ENCODE measurements around the gene KCNJ4.
"Not testable (repeated sequence)": the region's sequence is repeated elsewhere in the genome, so short reads cannot be mapped to it uniquely, and the experiment has no call there.

KCNJ4 gene

DNA sequence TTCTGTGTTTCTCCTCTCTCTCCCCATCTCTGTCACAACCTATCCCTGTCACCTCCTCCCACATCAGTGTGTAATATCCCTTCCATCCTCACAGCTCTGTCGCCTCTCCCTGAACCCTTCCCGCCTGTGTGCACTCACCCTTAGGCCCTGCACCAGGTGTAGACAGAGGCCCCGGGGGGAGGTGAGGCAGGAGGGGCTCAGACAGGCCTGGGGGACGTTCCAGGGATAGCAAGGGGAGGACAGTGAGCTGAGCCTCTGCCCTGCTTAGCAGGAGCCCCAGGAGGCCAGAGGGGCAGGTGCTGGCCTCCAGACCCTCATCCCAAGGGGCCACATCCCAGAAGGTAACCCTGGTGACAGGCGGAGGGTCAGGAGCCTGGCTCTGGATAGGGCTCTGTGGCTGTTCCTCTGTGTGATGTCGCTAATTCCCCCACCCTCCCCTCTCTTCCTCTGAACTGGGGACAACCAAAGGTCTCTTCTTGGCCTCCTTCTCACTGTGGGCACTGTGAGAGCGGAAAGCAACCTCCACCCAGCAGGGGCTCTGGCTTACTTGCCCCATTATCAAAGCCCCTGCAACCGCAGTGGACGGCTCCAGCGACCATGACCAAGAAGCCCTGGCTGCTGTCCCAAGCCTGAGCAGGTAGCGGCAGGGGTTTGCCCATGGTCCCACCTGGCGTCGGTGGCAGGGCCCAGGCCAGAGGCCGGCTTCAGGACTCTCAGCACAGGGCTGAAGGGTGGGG is 35.7 kb downstream of the KCNJ4 start:
- H3K27ac Mint-ChIP-seq (ENCODE audit: low read depth), result no peak overlapping the region
- no peaks in the 10 kb centered on the region for H3K36me3 Mint-ChIP-seq (ENCODE audit: insufficient read depth)
- H3K4me1 Mint-ChIP-seq, result no peaks in the 10 kb centered on the region
- no peaks in the 10 kb centered on the region for H3K9me3 Mint-ChIP-seq
- no peak for DNase-seq (ENCODE audit: low spot score in 2 of 2)
- H3K27me3 Mint-ChIP-seq, result no peaks in the 10 kb centered on the region
- no peak overlapping the region for H3K4me3 Mint-ChIP-seq
- no peak for ATAC-seq (replicated peaks; ENCODE audit: extremely low read depth, poor library complexity, severe bottlenecking)

DNA sequence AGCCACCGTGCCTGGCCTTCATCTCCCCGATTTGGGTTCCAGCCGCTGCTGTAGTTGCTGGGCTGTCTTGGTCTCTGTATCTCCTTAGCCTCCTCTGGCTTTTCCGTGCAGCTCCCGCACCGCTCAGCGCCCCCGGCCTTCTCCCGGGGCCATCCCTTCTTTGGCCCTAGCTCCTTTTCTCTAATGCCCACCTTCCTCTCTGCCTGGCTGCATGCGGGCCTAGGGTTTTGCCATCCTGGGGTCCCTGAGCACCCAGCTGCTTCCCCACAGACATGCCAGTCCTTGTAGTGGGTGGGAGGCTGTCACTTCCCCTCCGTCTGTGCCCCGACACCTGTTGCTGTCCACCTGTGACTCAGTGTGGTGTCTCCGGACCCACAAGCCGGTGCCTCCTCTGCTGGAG is 36.4 kb downstream of the KCNJ4 start:
- no peak overlapping the region for H3K27ac Mint-ChIP-seq (ENCODE audit: low read depth)
- no peaks in the 10 kb centered on the region for H3K4me1 Mint-ChIP-seq
- H3K4me3 Mint-ChIP-seq, result no peak overlapping the region
- DNase-seq (ENCODE audit: low spot score in 2 of 2) (no peak), ATAC-seq (replicated peaks; ENCODE audit: extremely low read depth, poor library complexity, severe bottlenecking) (no peak)
- no peaks in the 10 kb centered on the region for H3K9me3 Mint-ChIP-seq
- no peaks in the 10 kb centered on the region for H3K27me3 Mint-ChIP-seq
- no peaks in the 10 kb centered on the region for H3K36me3 Mint-ChIP-seq (ENCODE audit: insufficient read depth)

DNA sequence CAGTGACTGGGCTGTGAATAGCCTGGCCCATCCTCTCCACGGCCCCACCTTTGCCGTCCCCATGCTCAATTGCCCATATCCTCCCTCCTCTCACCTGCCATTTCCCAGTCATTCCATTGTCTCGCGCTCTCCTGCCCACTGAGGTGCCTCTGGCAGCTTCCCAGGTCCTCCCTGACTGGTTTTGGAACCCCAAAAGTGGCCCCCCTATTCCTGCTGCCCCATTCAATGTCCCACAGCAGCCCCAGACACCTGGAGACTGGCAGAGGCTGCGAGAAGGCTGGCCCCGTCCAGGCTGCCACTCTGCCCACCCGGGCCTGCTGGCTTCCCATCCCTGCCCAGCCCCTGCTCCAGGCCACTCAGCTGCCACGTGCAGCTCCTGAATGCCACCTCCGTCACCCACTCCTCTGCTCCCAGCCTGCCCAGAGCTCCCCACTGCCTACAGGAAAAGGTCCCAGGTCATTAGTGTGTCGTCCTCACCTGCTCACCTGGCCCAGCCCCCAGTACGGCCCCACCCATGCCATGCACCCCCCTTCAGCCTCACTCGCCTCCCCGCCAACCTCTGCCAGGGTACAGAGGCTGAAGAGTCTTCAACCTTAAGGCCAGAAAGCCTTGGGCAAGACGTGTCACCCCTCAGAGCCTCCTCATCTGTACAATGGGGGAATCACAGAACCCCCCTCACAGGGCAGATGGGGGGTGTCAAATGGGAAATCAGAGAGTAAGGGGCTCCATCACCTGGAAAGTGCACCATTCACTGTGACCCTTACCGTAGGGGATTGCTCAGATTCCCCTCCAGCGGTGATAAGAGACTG is 37.5 kb downstream of the KCNJ4 start:
- no peaks in the 10 kb centered on the region for H3K36me3 Mint-ChIP-seq (ENCODE audit: insufficient read depth)
- no peaks in the 10 kb centered on the region for H3K4me1 Mint-ChIP-seq
- DNase-seq (ENCODE audit: low spot score in 2 of 2) (no peak), ATAC-seq (replicated peaks; ENCODE audit: extremely low read depth, poor library complexity, severe bottlenecking) (no peak)
- no peak overlapping the region for H3K27ac Mint-ChIP-seq (ENCODE audit: low read depth)
- no peak overlapping the region for H3K4me3 Mint-ChIP-seq
- no peaks in the 10 kb centered on the region for H3K9me3 Mint-ChIP-seq
- H3K27me3 Mint-ChIP-seq, result no peaks in the 10 kb centered on the region

DNA sequence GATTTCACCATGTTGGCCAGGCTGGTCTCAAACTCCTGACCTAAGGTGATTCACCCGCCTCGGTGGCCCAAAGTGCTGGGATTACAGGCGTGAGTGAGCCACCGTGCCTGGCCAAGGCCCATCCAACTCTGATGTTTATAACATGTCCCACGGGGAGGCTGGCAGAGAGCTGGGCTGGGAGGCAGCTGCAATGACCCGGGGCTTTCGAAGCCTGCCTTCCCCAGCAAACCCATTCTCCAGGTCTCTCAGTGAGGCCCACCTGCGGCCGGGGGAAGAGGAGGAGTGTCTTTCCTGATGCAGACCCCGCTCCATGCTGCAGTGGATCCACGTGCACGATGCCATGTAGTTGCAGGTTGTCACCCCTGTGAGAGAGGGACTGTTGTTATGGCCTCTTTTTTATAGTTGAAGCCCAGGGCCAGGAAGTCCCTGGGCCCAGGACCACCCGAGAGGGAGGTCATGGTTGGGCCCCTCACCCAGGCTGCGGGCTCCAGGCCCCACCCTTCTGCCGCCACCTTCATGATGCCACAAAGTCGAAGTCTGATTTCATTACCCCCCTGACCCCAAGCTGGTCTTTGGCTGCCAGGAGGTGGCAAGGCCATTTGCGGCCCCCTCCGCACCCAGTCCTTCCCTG is 38.3 kb downstream of the KCNJ4 start:
- Mint-ChIP-seq H3K4me3 (no peak overlapping the region), H3K27ac (ENCODE audit: low read depth) (no peak overlapping the region), H3K4me1 (no peaks in the 10 kb centered on the region), H3K36me3 (ENCODE audit: insufficient read depth) (peaks cover 2% of the 10 kb centered on the region), H3K27me3 (no peaks in the 10 kb centered on the region), H3K9me3 (no peaks in the 10 kb centered on the region)
- DNase-seq (ENCODE audit: low spot score in 2 of 2), result no peak
- ATAC-seq (replicated peaks; ENCODE audit: extremely low read depth, poor library complexity, severe bottlenecking), result no peak

DNA sequence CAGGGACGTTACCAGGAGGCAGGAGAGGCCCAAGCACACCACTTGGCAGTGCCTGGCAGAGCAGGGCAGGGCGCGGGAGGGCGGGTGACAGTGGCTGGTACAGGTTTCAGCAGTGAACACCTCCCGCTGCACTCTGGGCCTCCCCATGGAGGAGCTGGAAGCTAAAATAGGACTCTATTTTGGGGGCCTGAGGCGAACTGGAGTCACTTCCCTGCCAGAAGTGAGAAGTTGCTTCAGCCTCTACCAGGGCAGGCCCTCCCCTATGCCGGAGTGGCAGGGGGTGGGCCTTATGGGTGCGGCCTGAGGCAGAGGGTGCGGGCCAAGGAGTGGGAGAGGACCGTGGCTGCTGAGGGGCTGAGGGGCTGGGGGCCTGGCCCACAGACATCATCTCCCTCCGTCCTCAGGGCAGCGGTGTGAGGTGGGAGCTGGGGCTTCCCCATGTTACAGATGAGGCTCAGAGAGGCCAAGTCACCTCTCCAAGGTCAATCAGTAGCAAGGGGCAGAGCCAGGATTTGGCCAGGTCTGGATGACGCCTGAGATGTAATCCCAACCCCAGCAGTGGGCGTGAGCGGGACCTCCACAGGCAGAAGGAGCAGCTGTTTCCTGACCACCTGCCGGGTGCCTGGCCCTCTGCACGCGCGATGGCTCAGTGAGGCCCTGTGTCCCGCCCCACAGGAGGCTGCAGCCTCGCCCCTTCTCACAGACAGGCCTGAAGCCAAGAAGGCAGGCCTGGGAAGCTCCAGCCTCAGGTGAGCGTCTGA is 39.3 kb downstream of the KCNJ4 start:
- ATAC-seq (replicated peaks; ENCODE audit: extremely low read depth, poor library complexity, severe bottlenecking), result no peak
- no peak overlapping the region for H3K27ac Mint-ChIP-seq (ENCODE audit: low read depth)
- H3K4me3 Mint-ChIP-seq, result no peak overlapping the region
- H3K4me1 Mint-ChIP-seq, result no peaks in the 10 kb centered on the region
- H3K36me3 Mint-ChIP-seq (ENCODE audit: insufficient read depth), result peaks cover 2% of the 10 kb centered on the region
- no peak for DNase-seq (ENCODE audit: low spot score in 2 of 2)
- no peaks in the 10 kb centered on the region for H3K9me3 Mint-ChIP-seq
- no peaks in the 10 kb centered on the region for H3K27me3 Mint-ChIP-seq

DNA sequence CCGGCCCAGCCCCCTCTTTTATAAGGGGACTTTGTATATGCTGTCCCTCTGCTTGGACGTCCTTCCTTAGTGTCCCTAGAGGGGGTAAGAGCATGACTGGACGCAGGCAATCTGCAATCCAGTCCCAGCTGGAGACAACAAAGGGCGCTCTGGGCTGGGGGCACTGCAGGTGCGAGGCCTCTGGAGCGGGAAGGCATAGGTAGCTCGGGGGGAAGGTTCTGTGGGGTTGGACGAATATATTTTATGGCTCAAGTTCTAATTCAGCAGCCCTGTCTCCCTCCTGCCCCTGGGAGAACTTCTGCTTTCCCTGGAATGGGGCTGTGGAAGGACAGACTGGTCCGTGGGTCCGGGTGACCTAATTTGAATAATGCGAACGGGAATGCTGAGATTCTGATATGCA is 40.0 kb downstream of the KCNJ4 start:
- H3K9me3 Mint-ChIP-seq, result no peaks in the 10 kb centered on the region
- H3K36me3 Mint-ChIP-seq (ENCODE audit: insufficient read depth), result peaks cover 2% of the 10 kb centered on the region
- no peaks in the 10 kb centered on the region for H3K4me1 Mint-ChIP-seq
- no peak overlapping the region for H3K27ac Mint-ChIP-seq (ENCODE audit: low read depth)
- H3K4me3 Mint-ChIP-seq, result no peak overlapping the region
- DNase-seq (ENCODE audit: low spot score in 2 of 2) (no peak), ATAC-seq (replicated peaks; ENCODE audit: extremely low read depth, poor library complexity, severe bottlenecking) (no peak)
- no peaks in the 10 kb centered on the region for H3K27me3 Mint-ChIP-seq

DNA sequence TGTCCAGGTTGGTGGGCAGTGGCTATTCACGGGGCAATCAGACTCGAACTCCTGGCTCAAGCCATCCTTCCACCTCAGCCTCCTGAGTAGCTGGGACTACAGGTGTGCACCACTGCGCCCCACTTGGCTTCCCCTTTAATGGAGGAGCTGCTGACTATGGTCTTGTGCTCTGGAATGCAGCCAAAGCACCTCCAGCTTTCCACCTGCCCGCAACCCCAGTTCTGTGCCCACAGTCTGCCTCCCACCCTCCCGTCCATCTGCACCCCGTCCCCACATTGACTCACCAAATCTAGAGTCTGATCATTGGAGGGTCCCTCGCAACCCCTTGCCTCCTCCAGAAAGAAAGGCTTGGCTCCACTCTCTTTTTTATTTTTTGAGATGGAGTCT is 41.0 kb downstream of the KCNJ4 start:
- no peaks in the 10 kb centered on the region for H3K4me1 Mint-ChIP-seq
- ATAC-seq (replicated peaks; ENCODE audit: extremely low read depth, poor library complexity, severe bottlenecking), result no peak
- H3K4me3 Mint-ChIP-seq, result no peak overlapping the region
- no peak overlapping the region for H3K27ac Mint-ChIP-seq (ENCODE audit: low read depth)
- H3K36me3 Mint-ChIP-seq (ENCODE audit: insufficient read depth), result peaks cover 2% of the 10 kb centered on the region
- DNase-seq (ENCODE audit: low spot score in 2 of 2), result no peak
- H3K27me3 Mint-ChIP-seq, result no peaks in the 10 kb centered on the region
- no peaks in the 10 kb centered on the region for H3K9me3 Mint-ChIP-seq

DNA sequence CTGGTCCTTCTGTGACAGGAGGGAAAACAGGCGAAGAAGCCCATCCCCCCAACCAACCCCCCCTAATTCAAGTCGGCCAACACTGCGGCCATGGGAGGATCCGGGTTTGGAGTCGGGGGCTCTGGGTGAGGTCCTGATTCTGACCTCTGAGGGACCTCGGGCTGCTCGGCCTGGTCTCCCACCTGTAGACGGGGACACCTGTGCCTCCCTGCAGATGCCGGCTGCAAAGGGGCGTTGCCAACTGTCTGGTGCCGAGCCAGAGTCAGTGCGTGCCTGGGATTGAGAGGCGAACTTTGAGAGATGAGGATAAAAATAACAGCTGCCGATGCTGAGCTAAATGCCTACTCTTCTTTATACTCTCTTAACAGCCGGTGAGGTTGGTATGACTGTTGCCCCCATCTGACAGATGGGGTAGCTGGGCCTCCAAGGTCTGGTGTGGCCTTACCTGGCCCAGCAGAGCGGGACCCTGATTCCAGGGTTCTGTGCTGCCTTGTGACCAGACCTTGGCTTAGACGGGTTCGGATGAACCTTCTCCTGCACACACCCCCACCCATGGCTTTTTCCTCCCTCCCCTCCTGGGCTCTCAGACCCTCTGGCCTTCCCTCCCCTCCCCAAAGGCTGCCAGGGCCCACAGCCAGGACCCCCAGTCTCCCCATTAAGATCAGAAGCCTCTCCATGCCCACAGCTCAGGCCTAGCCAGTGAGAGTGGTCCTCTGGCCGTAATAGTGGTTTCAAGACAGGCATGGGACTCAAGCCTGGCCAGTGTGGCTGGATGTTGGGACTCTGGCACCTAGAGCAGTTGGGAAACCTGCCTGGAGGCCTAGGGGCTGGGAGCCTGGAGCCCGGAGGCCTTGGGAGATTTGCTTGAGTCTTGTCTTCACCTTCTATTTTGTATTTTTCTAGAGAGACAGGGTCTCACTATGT is 41.7 kb downstream of the KCNJ4 start:
- DNase-seq (ENCODE audit: low spot score in 2 of 2), result no peak
- peaks cover 2% of the 10 kb centered on the region for H3K36me3 Mint-ChIP-seq (ENCODE audit: insufficient read depth)
- no peak overlapping the region for H3K4me3 Mint-ChIP-seq
- no peaks in the 10 kb centered on the region for H3K4me1 Mint-ChIP-seq
- no peak overlapping the region for H3K27ac Mint-ChIP-seq (ENCODE audit: low read depth)
- no peak for ATAC-seq (replicated peaks; ENCODE audit: extremely low read depth, poor library complexity, severe bottlenecking)
- peaks cover 5% of the 10 kb centered on the region for H3K27me3 Mint-ChIP-seq
- H3K9me3 Mint-ChIP-seq, result no peaks in the 10 kb centered on the region

DNA sequence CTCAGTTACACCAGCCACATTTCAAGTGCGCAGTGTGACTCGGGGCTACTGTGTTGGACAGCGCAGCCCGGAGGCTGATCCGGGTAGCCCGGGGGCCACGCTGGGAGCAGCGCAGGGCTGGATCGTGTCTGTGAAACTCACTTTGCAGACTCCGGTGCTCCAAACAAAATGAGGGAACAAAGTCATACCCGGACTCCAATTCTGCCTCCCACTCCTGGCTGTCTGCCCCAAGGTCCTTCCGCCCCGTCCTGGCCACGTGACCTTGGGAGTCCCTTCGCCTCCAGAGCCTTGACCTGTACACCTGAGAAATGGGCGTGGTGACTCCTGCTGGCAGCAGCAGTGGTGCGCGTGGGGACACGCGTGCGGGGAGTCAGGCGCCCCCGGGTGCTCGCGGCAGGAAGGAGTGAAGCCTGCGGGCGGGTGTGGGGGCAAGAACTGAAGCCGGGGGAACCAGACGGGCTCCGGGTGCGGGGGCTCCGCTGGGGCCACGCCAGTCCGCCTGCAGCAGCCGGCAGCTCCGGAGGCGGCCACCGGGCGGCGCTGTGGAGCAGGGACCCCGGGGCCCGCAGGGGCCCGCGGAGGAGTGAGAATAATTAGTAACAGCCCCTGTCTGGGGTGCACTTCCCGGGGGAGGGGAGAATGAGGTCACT is 42.4 kb downstream of the KCNJ4 start:
- peak in 1 of 2 donors; percentile 44 for DNase-seq (ENCODE audit: low spot score in 2 of 2)
- H3K9me3 Mint-ChIP-seq, result no peaks in the 10 kb centered on the region
- no peaks in the 10 kb centered on the region for H3K4me1 Mint-ChIP-seq
- no peak for ATAC-seq (replicated peaks; ENCODE audit: extremely low read depth, poor library complexity, severe bottlenecking)
- peaks cover 2% of the 10 kb centered on the region for H3K36me3 Mint-ChIP-seq (ENCODE audit: insufficient read depth)
- H3K27ac Mint-ChIP-seq (ENCODE audit: low read depth), result no peak overlapping the region
- no peak overlapping the region for H3K4me3 Mint-ChIP-seq
- H3K27me3 Mint-ChIP-seq, result peaks cover 13% of the 10 kb centered on the region

DNA sequence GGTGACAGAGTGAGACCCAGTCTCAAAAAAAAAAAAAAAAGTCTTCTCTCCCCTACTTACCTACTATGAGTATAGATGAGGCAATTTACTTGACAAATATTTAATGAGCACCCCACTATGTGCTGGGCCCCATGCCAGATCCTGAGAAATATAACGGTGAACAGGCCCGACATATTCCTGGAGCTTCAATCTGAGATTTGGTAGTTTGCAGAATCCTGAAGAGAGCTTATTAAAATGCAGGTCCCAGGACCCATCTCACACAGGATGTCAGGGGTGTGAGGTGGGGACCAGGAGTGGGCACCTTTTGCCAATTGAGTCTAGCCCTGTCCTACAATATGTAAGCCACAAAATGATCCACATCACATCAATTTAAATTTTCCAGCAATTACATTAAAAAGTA is 44.0 kb downstream of the KCNJ4 start:
- no peak for ATAC-seq (replicated peaks; ENCODE audit: extremely low read depth, poor library complexity, severe bottlenecking)
- no peak overlapping the region for H3K4me3 Mint-ChIP-seq
- H3K36me3 Mint-ChIP-seq (ENCODE audit: insufficient read depth), result peaks cover 2% of the 10 kb centered on the region
- DNase-seq (ENCODE audit: low spot score in 2 of 2), result no peak
- no peak overlapping the region for H3K27ac Mint-ChIP-seq (ENCODE audit: low read depth)
- no peaks in the 10 kb centered on the region for H3K9me3 Mint-ChIP-seq
- H3K27me3 Mint-ChIP-seq, result peaks cover 16% of the 10 kb centered on the region
- H3K4me1 Mint-ChIP-seq, result no peaks in the 10 kb centered on the region

DNA sequence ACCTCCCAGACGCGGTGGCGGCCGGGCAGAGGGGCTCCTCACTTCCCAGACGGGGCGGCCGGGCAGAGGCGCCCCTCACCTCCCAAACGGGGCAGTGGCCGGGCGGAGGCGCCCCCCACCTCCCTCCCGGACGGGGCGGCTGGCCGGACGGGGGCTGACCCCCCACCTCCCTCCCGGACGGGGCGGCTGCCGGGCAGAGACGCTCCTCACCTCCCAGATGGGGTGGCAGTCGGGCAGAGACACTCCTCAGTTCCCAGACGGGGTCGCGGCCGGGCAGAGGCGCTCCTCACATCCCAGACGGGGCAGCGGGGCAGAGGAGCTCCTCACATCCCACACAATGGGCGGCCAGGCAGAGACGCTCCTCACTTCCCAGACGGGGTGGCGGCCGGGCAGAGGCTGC is 45.1 kb downstream of the KCNJ4 start:
- not testable (repeated sequence) for DNase-seq (ENCODE audit: low spot score in 2 of 2); H3K4me1 Mint-ChIP-seq; H3K27ac Mint-ChIP-seq (ENCODE audit: low read depth); H3K9me3 Mint-ChIP-seq; ATAC-seq (replicated peaks; ENCODE audit: extremely low read depth, poor library complexity, severe bottlenecking); H3K4me3 Mint-ChIP-seq; H3K36me3 Mint-ChIP-seq (ENCODE audit: insufficient read depth)
- H3K27me3 Mint-ChIP-seq, result peaks cover 16% of the 10 kb centered on the region
